Heart left ventricle (tissue), 16 donors: ENCODE results near the gene DHX40. TPM values are rescaled to one million over a fixed set of nuclear protein-coding genes. Genes with fewer than 3 reads are reported as not detected.

Experiments used
- ATAC-seq, 4 donors: fragments of 200-7000 bp; cut with Tn5 transposase; one replicate each; pipeline ENCODE4 v1.9.1; 2020 to 2022; ENCODE audit warnings: moderate library complexity in 4 of 4, mild to moderate bottlenecking in 3 of 4, moderate number of reproducible peaks in 1 of 4
- DNase-seq, 5 donors: peaks; one replicate each; pipeline ENCODE4 v3.0.0-alpha.2; 2020
- H3K27ac ChIP-seq, 12 donors: fragments of 200-600 bp; sonication (generic) in 4 of 12; one replicate each; pipeline versions ENCODE4 v1.5.0 to v1.8.0; 2016 to 2022; ENCODE audit warnings: mild to moderate bottlenecking in 2 of 12
- H3K27me3 ChIP-seq, 9 donors: fragments of 200-600 bp; sonication (generic) in 2 of 9; one replicate each; pipeline versions ENCODE4 v1.5.1 to v1.8.0; 2016 to 2022; ENCODE audit warnings: mild to moderate bottlenecking in 3 of 9
- H3K36me3 ChIP-seq, 9 donors: fragments of 200-600 bp; sonication (generic) in 2 of 9; one replicate each; pipeline versions ENCODE4 v1.5.0 to v1.8.0; 2018 to 2022; ENCODE audit warnings: mild to moderate bottlenecking in 2 of 9
- H3K4me1 ChIP-seq, 12 donors: fragments of 200-600 bp; sonication (generic) in 4 of 12; one replicate each; pipeline versions ENCODE4 v1.5.0 to v1.8.0; 2016 to 2022; ENCODE audit warnings: mild to moderate bottlenecking in 3 of 12
- H3K4me3 ChIP-seq, 12 donors: fragments of 200-600 bp; sonication (generic) in 4 of 12; one replicate each; pipeline versions ENCODE4 v1.5.0 to v1.8.0; 2017 to 2022; ENCODE audit warnings: mild to moderate bottlenecking in 9 of 12, moderate library complexity in 4 of 12
- H3K9me3 ChIP-seq, 12 donors: fragments of 200-600 bp; sonication (generic) in 4 of 12; one replicate each; pipeline versions ENCODE4 v1.5.0 to v1.8.0; 2016 to 2022; ENCODE audit warnings: mild to moderate bottlenecking in 1 of 12
- POLR2A ChIP-seq, 2 donors: fragments of 450-650 bp; IDR thresholded peaks; one replicate each; pipeline ENCODE4 v1.6.1; 2017; ENCODE audit warnings: antibody characterized with exemption in 2 of 2, mild to moderate bottlenecking in 2 of 2, moderate library complexity in 2 of 2
- WGBS, 4 donors: extraction: QIAGEN DNeasy Blood & Tissue Kit in 2 of 4; methylation state at CpG; one replicate each; pipeline versions ENCODE4 v1.1.5 to v1.1.7; 2013 to 2018; 5-methylcytosine and 5-hydroxymethylcytosine counted together
- intact Hi-C, 10 donors: fragments of 100-400 bp; cut with DNase I; formaldehyde crosslinking; loops; one replicate each; pipeline versions ENCODE4 v1.11.1 to v1.14.2; 2022
- polyA plus RNA-seq, 2 donors: library from polyadenylated mRNA; stranded (reverse); fragments of 200-250 nt; gene quantifications; one replicate each; pipeline ENCODE4 v1.2.3, GENCODE V29; 2013
- total RNA-seq, 9 donors: library from RNA; depleted of rRNA in 2 of 9; stranded (reverse); fragments of >200 nt in 2 of 9; fragmentation: NEBNext Ultra II Directional in 3 of 9; extraction: Animal tissue kit (Norgen Biotek cat#: 25700) in 3 of 9; gene quantifications; one replicate each; pipeline versions ENCODE4 v1.1.0 to v1.2.4, GENCODE V29; 2016 to 2023
- TF ChIP-seq, protein P1 (sequence below), 12 donors: fragments of 200-600 bp; sonication (generic) in 4 of 12; IDR thresholded peaks; one replicate each; pipeline versions ENCODE4 v1.5.0 to v1.8.0; 2018 to 2022; ENCODE audit warnings: antibody characterized with exemption in 12 of 12, mild to moderate bottlenecking in 5 of 12
- donor health status: ischemic (EF 13 %, LVEDD 7.1; RV severe dilation, severe dysfunction).
- donor health status: healthy with polysubstance abuse.
- donor health status: DM: no; HTN: yes; CAD: no.
- donor health status: DM: no; HTN: no; CAD: no.
- donor health status: ischemic (EF 25% LVEDD 6.9; RV normal size, moderate dysfunction).
- donor health status: ischemic (EF 25% LVEDD 5.7; RV mildly dilated, moderate dysfunction).
- donor health status: healthy.
- donor health status: DM: yes; HTN: yes; CAD: no.
- donor health status: ischemic (EF 35%, LVEDD 5.7; RV mildly dilated, moderate dysfunction).
- donor health status: nonischemic (EF 11% LVEDD 7.7; RV severe dilation, severe dysfunction).
- donor health status: DM: yes; HTN: yes; CAD: no.
- donor health status: PGD.
- donor health status: ischemic (EF 29% LVEDD 5.4; RV normal size, mild dysfunction).
- donor health status: nonischemic (EF 23%, LVEDD 6.1; RV moderate dilation, normal function).

The DHX40 gene
- total and polyA plus RNA-seq, 11 donors: 5.5 to 25.4 (median 21.2) TPM

DNA sequence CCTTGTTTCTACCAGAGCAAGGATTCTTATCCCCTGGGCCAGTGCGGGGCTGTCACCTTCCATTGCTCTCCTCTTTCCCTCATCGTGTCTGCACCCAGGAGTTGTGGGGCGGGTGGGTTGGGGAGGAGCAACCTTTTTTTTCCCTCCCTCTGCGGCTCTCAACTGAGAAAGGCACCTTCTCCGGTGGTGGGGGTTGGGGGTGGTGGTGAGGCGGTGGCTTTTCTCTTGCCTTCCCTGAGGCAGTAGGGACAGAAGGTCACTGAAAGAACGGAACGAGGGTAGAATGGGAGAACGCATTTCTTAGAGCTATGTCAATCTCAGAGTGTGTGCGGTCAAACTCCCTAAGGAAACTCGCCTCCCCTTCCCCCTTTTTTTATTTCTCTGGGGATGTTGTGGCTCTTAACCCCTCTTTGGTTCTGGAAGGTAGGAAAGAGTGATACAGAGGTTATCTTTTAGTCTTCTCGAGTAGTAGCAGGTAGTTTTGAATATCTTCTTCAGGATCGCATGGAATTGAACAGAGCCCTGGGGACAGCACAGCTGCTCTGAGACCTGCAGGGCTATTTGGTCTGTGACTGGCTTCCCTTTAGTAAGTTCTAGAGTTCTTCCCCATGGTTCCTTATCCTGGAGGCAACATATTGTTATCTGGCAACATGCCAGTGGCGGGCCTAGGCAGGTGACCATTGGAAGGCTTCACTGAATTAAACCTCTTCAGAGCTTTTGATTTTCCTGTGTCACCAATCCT is 55.3 kb downstream of the DHX40 start:
- H3K27me3 ChIP-seq: no peaks in the 10 kb centered on the region
- intact Hi-C loops: no loop called here
- ATAC-seq (peak; percentile 0 to 33 (median 26)), DNase-seq (peak; percentile 38 to 57 (median 52))
- peaks cover 8 to 63% (median 47%) of the 10 kb centered on the region in 12 donors for H3K4me1 ChIP-seq
- no peak for TF ChIP-seq POLR2A (IDR thresholded peaks at IDR 0.05)
- TF ChIP-seq, protein P1, sequence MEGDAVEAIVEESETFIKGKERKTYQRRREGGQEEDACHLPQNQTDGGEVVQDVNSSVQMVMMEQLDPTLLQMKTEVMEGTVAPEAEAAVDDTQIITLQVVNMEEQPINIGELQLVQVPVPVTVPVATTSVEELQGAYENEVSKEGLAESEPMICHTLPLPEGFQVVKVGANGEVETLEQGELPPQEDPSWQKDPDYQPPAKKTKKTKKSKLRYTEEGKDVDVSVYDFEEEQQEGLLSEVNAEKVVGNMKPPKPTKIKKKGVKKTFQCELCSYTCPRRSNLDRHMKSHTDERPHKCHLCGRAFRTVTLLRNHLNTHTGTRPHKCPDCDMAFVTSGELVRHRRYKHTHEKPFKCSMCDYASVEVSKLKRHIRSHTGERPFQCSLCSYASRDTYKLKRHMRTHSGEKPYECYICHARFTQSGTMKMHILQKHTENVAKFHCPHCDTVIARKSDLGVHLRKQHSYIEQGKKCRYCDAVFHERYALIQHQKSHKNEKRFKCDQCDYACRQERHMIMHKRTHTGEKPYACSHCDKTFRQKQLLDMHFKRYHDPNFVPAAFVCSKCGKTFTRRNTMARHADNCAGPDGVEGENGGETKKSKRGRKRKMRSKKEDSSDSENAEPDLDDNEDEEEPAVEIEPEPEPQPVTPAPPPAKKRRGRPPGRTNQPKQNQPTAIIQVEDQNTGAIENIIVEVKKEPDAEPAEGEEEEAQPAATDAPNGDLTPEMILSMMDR (IDR thresholded peaks at IDR 0.05): no peak
- peaks cover 0 to 9% (median 0%) of the 10 kb centered on the region in 9 donors for H3K36me3 ChIP-seq
- H3K9me3 ChIP-seq: no peaks in the 10 kb centered on the region
- WGBS, 4 donors: 1 to 2% (median 2%) methylated on average over 13 to 14 of the region's 14 CpGs
- peak overlapping the region; percentile 68 to 97 (median 84) for H3K4me3 ChIP-seq
- H3K27ac ChIP-seq: peak overlapping the region in 11 of 12 donors; percentile 93 to 100 (median 99)

DNA sequence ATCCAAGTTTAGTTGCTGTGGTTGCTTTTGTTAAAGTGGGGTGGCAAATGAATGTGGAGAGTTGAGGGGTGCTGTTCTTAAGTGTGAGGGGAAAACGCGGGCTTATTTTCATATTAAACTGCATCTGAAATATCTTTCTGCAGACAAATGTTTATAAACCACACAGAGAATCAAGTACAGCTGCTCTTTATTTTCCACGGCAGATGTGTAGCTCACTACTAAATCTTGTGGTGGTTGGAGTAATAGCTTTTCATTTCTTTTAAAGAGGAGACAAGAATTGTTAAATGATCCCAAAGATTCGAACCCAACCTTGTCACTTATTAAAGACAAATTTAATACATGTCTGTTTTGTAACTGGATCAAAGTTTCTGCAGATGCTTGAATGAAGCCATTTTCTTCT is 56.4 kb downstream of the DHX40 start:
- Histone ChIP-seq H3K4me1 (peaks cover 14 to 73% (median 57%) of the 10 kb centered on the region in 12 donors), H3K36me3 (peaks cover 0 to 15% (median 0%) of the 10 kb centered on the region in 9 donors), H3K4me3 (peak overlapping the region in 10 of 12 donors; percentile 68 to 97 (median 85)), H3K27ac (peak overlapping the region in 6 of 12 donors; percentile 2 to 100 (median 98)), H3K27me3 (no peaks in the 10 kb centered on the region), H3K9me3 (no peaks in the 10 kb centered on the region)
- TF ChIP-seq, protein P1 (IDR thresholded peaks at IDR 0.05): no peak
- TF ChIP-seq POLR2A (IDR thresholded peaks at IDR 0.05): no peak
- no peak for ATAC-seq
- no peak for DNase-seq
- WGBS, 4 donors: 22 to 44% (median 38%) methylated on average over 4 of the region's 4 CpGs
- intact Hi-C loops: no loop called here

DNA sequence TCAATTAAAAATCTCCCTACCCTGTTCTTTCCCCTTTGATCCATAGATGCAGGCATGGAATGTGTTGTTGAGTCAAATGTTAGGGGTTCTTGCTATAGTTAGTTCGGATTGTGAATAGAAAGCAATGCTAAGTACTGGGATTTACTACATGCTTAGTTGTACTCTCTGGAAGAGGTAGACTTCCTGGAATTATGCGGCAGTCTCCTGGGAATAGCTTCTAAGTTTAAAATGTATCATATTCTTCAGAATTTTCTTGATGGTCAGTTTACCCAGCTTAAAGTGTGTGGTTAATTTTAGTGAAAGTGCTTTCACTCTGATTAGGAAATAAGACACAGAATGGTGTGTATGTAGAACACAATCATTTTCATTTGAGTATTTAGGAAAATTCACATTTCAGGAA is 57.7 kb downstream of the DHX40 start:
- H3K4me1 ChIP-seq: peaks cover 19 to 78% (median 63%) of the 10 kb centered on the region in 12 donors
- 23 to 47% (median 34%) methylated on average over 2 of the region's 2 CpGs for WGBS, 4 donors
- peak overlapping the region in 3 of 12 donors; percentile 23 to 99 (median 97) for H3K27ac ChIP-seq
- DNase-seq (no peak), ATAC-seq (no peak)
- no peak for TF ChIP-seq POLR2A (IDR thresholded peaks at IDR 0.05)
- TF ChIP-seq, protein P1 (IDR thresholded peaks at IDR 0.05): no peak
- intact Hi-C loops: no loop called here
- H3K36me3 ChIP-seq: peaks cover 0 to 15% (median 0%) of the 10 kb centered on the region in 9 donors
- H3K27me3 ChIP-seq: no peaks in the 10 kb centered on the region
- no peaks in the 10 kb centered on the region for H3K9me3 ChIP-seq
- peak overlapping the region in 4 of 12 donors; percentile 71 to 88 (median 85) for H3K4me3 ChIP-seq

DNA sequence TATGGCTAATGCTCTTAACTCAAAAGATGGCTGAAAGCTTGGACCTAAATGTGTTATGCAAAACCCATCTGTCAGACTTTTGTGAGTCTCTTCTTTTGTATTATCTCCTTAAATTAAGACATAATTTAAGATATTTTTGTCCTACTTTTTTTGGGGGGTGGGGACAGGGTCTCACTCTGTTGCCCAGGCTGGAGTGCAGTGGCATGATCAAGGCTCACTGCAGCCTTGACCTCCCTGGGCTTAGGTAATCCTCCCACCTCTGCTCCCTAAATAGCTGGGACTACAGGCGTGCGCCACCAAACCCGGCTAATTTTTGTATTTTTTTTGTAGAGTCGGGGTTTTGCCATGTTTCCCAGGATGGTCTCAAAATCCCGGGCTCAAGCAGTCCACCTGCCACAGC is 61.3 kb downstream of the DHX40 start:
- ATAC-seq: no peak
- Histone ChIP-seq H3K36me3 (peaks cover 0 to 27% (median 0%) of the 10 kb centered on the region in 9 donors), H3K4me3 (no peak overlapping the region), H3K9me3 (no peaks in the 10 kb centered on the region), H3K27ac (peak overlapping the region in 2 of 12 donors; percentile 9 to 73), H3K27me3 (no peaks in the 10 kb centered on the region), H3K4me1 (peaks cover 16 to 100% (median 76%) of the 10 kb centered on the region in 12 donors)
- TF ChIP-seq, protein P1 (IDR thresholded peaks at IDR 0.05): no peak
- no peak for TF ChIP-seq POLR2A (IDR thresholded peaks at IDR 0.05)
- intact Hi-C loops: no loop called here
- DNase-seq: no peak
- WGBS, 4 donors: 92 to 95% (median 92%) methylated on average over 5 of the region's 5 CpGs
